ENCODE measurements around the gene EID2.

The EID2 gene

GRCh38 chr19:39497996-39498797, 41.8 kb downstream of the EID2 start:
- H3K27me3 ChIP-seq, result peaks cover 0 to 66% of the 10 kb centered on the region in 2 donors
- H3K9me3 ChIP-seq, result no peaks in the 10 kb centered on the region
- H3K27ac ChIP-seq, result no peak overlapping the region
- H3K4me3 ChIP-seq, result no peak overlapping the region
- intact Hi-C loops (cut with DNase I; ENCODE audit: low total_unique reads), result no loop called here
- DNase-seq, result no peak
- no peak for TF ChIP-seq CTCF (IDR thresholded peaks at IDR 0.05)
- H3K4me1 ChIP-seq, result peaks cover 0 to 25% (median 17%) of the 10 kb centered on the region in 4 donors
- no peaks in the 10 kb centered on the region for H3K36me3 ChIP-seq

GRCh38 chr19:39497701-39497995, 42.3 kb downstream of the EID2 start:
- no peak for DNase-seq
- Histone ChIP-seq H3K4me3 (no peak overlapping the region), H3K9me3 (no peaks in the 10 kb centered on the region), H3K27me3 (peaks cover 0 to 60% of the 10 kb centered on the region in 2 donors), H3K36me3 (no peaks in the 10 kb centered on the region), H3K27ac (no peak overlapping the region), H3K4me1 (peaks cover 0 to 20% (median 17%) of the 10 kb centered on the region in 4 donors)
- intact Hi-C loops (cut with DNase I; ENCODE audit: low total_unique reads), result no loop called here
- TF ChIP-seq CTCF (IDR thresholded peaks at IDR 0.05), result no peak

GRCh38 chr19:39496063-39496462, 43.9 kb downstream of the EID2 start:
- peaks cover under 1 to 13% (median 5%) of the 10 kb centered on the region in 3 donors for H3K36me3 ChIP-seq
- no peak overlapping the region for H3K4me3 ChIP-seq
- TF ChIP-seq CTCF (IDR thresholded peaks at IDR 0.05), result no peak
- no peak overlapping the region for H3K27ac ChIP-seq
- DNase-seq, result no peak
- intact Hi-C loops (cut with DNase I; ENCODE audit: low total_unique reads), result no loop called here
- H3K4me1 ChIP-seq, result peaks cover 0 to 18% (median 17%) of the 10 kb centered on the region in 4 donors
- H3K27me3 ChIP-seq, result peaks cover 0 to 51% of the 10 kb centered on the region in 2 donors
- H3K9me3 ChIP-seq, result no peaks in the 10 kb centered on the region

GRCh38 chr19:39494661-39495060, 45.3 kb downstream of the EID2 start:
- no peak overlapping the region for H3K4me3 ChIP-seq
- H3K4me1 ChIP-seq, result peaks cover 0 to 18% (median 17%) of the 10 kb centered on the region in 4 donors
- no peak for TF ChIP-seq CTCF (IDR thresholded peaks at IDR 0.05)
- H3K36me3 ChIP-seq, result peaks cover 14 to 27% (median 19%) of the 10 kb centered on the region in 3 donors
- H3K27me3 ChIP-seq, result peaks cover 0 to 39% of the 10 kb centered on the region in 2 donors
- no peak overlapping the region for H3K27ac ChIP-seq
- DNase-seq, result no peak
- intact Hi-C loops (cut with DNase I; ENCODE audit: low total_unique reads), result no loop called here
- no peaks in the 10 kb centered on the region for H3K9me3 ChIP-seq

- peaks cover 0 to 20% of the 10 kb centered on the region in 2 donors for H3K27me3 ChIP-seq
- H3K27ac ChIP-seq, result no peak overlapping the region
- H3K4me3 ChIP-seq, result no peak overlapping the region
- intact Hi-C loops (cut with DNase I; ENCODE audit: low total_unique reads), result no loop called here
- DNase-seq, result no peak
- H3K36me3 ChIP-seq, result peaks cover 33 to 45% (median 37%) of the 10 kb centered on the region in 3 donors
- H3K4me1 ChIP-seq, result peaks cover 0 to 3% (median 2%) of the 10 kb centered on the region in 4 donors
- TF ChIP-seq CTCF (IDR thresholded peaks at IDR 0.05), result no peak
- H3K9me3 ChIP-seq, result no peaks in the 10 kb centered on the region
Measured at GRCh38 chr19:39492788-39493187, 47.2 kb downstream of the EID2 start.
